ENCODE results near the gene ZNF227.
"Not testable (repeated sequence)": the region's sequence is repeated elsewhere in the genome, so short reads cannot be mapped to it uniquely, and the experiment has no call there.

The ZNF227 gene

DNA sequence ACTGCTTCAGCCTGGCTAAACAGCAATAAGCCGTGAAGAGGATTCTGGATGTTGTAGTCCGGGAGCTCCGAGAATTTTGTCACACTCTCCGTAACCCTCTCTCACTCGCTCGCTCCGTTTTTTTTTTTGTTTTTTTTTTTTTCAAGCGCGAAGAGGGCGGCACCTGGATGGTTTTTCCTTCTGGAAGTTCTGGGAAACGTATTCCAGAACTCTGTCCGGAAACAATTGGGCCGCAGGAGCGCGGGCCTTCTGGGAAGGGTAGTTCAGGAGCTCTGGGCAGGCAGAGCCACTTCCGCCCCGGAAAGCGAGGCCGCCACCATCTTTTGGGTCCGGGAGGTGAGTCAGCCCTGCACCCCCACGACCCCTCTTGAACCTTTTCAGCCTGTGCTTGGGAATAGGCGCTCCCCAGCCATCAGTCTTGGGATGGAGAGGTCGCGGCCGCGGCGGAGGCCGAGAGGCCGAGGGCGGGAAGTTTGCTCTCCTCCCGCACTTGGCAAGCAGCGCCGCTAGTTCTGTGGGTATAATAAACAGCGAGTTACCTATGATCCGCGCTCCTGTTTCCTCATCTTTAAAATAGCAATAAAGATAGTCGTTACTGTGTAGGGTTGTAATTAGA, at the start of gene ZNF227:
TSS of gene ZNF227 (plus strand) at position 283 of the 616 bp plus-strand sequence. CDS start 5,261 bp downstream, outside the sequence.
- peak; percentile 90 for DNase-seq (ENCODE audit: low spot score)

DNA sequence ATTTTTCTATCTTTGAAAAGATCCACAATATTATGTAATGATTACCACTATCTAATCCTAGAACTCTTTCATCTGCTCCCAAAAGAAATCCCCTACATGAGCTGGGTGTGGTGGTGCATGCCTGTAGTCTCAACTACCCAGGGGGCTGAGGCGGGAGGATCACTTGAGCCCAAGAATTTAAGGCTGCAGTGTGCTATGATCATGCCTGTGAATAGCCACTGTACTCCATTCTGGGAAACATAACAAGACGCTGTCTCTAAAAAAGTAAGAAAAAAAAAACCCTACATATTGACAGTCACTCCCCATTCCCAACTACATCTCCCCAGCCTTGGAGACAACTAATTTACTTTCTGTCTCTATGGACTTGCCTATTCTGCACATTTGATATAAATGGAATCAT, 48.5 kb upstream of the ZNF227 start:
- DNase-seq (ENCODE audit: low spot score), result no peak

DNA sequence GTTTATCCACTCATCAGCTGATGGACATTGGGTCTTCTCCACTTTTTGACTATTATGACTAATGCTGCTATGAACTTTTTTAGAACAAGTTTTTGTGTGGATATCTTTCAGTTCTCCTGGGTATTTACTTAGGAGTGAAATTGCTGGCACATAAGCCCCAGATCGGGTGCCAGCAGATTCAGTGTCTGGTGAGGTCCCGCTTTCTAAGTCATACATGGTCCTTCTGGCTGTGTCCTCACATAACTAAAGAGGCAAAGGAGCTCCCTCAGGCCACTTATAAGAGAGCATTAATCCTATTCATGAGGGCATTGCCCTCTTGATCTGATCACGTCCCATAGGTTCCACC, 48.0 kb upstream of the ZNF227 start:
- DNase-seq (ENCODE audit: low spot score), result no peak

DNA sequence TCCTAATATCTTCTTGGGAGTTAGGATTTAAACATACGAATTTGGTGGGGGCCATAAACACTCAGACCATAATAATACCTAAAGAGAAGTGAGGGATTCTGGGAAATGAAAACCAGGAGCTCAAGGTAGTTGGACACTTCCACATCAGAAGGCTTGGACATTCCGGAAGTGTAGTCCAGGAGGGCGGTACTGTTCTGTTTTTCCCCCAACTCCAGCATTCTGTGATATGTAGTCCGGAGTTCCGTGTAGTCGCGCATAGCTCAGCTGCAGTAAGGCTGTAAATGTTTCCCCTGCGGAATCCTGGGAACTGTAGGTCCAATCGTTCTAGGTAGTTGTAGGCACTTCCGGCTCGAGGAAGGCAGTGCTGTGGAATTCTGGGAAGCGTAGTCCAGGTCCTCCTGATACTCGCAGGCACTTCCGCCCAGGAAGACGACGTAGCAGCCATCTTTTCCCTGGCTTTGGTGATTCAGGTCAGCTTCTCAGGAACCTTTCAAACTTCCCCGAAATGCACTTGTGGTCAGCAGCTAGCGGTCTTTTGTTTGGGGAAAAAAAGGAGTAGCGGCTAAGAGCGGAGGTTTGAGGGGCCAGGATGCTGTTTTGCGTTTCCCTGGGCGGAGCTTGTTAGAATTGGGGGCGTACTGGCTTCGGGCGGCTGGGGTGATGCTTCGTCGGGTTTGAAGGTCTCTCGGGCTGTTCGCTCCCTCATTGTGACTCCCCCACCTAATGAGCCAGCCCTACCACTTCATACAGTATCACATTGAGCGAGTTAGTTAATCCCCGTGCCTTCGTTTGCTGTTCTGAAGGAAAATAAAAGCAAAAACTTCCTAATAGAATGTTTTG, 47.4 kb upstream of the ZNF227 start, which contains the start of gene ZNF226:
TSS of gene ZNF226 (plus strand) at position 428 of the 840 bp plus-strand sequence. CDS start 4,981 bp downstream, outside the sequence.
- DNase-seq (ENCODE audit: low spot score), result peak; percentile 99

DNA sequence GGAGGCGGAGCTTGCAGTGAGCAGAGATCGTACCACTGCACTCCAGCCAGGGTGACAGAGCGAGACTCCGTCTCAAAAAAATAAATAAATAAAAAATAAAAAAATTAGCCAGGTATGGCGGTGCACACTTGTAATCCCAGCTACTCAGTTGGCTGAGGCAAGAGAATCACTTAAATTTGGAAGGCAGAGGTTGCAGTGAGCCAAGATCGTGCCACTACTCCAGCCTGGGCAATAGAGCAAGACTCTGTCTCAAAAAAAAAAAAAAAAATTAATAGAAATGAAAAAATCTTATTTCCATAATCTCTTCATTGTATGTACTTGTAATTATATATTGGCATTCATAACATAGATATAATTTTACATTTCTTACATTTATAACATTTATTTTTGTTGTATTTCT, 41.7 kb upstream of the ZNF227 start:
- not testable (repeated sequence) for DNase-seq (ENCODE audit: low spot score)

DNA sequence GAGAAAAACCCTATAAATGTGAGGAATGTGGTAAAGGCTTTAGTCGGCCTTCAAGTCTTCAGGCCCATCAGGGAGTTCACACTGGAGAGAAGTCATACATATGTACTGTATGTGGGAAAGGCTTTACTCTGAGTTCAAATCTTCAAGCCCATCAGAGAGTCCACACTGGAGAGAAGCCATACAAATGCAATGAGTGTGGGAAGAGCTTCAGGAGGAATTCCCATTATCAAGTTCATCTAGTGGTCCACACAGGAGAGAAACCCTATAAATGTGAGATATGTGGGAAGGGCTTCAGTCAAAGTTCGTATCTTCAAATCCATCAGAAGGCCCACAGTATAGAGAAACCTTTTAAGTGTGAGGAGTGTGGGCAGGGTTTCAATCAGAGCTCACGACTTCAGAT, 35.7 kb upstream of the ZNF227 start:
- no peak for DNase-seq (ENCODE audit: low spot score)

DNA sequence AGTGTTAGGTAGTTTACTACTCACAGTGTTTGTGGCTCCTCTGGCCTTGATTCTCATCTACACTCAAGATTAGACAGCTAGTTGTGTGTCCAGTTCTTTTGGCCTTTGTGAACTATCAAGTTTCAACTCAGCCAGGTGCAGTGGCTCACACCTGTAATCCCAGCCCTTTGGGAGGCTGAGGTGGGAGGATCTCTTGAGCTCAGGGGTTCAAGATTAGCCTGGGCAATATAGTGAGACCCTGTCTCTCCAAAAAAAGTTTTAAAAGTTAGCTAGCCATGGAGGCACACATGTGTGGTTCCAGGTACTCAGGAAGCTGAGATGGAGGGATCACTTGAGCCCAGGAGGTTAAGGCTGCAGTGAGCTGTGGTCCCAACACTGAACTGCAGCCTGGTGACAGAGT, 31.4 kb upstream of the ZNF227 start:
- DNase-seq (ENCODE audit: low spot score), result no peak

DNA sequence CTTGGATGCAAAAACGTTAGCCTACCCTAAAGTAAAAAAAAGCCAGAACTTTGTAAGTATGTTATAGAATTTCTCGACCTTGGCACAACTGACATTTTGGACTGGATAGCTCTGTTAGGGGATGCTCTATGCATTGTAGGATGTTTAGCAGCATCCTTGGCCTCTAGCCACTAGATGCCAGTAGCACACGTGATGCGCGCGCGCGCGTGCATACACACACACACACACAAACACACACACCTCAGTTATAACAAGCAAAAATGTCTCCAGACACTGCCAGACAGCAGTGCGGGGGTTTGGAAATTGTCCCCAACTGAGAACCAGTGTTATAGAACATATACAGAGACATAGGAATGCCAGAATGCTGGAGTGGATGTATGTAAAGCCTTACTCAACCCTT, 30.2 kb upstream of the ZNF227 start:
- no peak for DNase-seq (ENCODE audit: low spot score)

DNA sequence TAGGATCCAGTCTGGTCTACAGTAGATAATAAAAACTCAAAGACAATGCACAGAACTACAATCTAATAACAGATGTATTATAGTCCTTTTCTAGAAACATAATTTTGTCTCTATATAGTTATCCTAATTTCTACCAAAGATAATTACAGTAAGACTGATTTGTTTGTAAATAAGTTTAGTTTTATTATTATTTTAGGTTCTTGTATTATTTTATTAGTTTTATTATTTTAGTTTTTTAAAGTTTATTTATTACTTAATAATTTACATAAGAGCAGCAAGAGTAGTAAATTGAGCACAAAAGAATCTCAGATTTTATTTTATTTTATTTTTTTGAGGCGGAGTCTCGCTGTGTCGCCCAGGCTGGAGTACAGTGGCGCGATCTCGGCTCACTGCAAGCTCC, 22.3 kb upstream of the ZNF227 start:
- no peak for DNase-seq (ENCODE audit: low spot score)

DNA sequence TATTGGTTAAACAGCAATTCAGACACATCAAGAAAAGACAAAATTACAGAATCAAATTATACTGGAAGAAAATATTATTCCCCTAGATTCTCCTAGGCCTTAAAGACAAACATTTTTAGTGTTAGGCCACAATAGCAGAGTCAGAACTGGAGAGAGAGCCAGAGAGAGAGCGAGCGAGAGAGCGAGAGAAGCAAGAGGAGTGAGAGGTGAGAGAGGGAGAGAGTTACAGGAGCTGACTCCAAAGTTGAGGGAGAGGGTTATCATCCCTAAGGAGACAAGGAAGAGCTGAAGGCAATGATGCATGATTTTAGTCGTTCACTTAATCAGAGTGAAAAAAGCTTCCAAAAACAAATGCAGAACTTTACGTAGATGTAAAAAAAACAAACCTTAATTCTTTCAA, 20.2 kb upstream of the ZNF227 start:
- DNase-seq (ENCODE audit: low spot score), result no peak

DNA sequence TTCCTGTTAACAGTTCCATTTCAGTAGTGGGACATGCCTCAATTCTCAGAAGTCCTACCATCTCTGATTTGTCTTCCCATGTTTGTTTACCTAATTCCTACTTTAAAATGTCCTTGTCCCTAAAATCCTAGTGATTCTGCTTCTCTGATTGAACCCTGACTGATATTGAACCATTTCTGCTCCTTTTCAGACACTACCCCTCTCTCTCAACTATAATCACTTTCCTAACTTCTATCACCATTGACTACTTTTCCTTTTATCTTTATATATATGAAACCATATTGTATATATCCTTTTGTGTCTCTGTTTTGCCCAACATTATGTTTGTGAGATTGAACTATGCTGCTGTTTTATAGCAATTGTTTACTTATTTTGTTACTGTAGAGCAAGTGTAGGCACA, 15.6 kb upstream of the ZNF227 start:
- no peak for DNase-seq (ENCODE audit: low spot score)

DNA sequence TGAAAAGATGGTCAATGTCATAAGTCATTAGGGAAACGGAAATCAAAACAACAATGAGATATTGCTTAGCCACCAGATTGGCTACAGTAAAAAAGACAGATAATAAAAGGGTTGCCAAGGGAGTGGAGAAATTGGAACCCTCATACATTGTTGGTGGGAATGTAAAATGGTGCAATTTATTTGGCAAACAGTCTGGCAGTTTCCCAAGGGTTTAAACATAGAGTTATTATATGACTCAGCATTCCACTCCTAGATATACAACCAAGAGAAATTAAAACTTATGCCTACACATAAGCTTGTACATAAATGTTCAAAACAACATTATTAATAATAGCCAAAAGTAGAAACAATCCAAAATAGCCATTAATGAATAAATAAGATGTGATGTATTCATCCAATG, 9.9 kb upstream of the ZNF227 start:
- no peak for DNase-seq (ENCODE audit: low spot score)

DNA sequence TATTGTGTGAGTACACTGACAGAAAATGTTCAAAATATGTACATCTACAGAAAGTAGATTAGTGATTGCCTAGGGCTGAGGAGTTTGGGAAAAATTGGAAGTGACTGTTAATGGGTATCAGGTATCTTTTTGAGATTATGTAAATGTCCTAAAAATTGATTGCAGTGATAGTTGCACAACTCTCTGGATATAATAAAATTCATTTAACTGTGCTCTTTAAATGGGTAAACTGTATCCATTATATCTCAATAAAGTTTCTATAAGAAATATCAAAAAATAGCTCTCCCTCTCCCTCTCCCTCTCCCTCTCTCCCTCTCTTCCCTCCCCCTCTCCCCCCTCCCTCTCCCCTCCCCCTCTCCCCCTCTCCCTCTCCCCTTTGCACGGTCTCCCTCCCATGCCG, 9.4 kb upstream of the ZNF227 start:
- DNase-seq (ENCODE audit: low spot score), result no peak

DNA sequence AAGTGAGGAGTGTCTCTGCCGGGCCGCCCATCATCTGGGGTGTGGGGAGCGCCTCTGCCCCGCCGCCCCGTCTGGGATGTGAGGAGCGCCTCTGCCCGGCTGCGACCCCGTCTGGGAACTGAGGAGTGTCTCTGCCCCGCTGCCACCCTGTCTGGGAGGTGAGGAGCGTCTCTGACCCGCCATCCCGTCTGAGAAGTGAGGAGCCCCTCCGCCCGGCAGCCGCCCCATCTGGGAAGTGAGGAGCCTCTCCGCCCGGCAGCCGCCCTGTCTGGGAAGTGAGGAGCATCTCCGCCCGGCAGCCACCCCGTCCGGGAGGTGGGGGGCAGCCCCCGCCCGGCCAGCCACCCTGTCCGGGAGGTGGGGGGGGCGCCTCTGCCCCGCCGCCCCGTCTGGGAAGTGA, 8.5 kb upstream of the ZNF227 start:
- not testable (repeated sequence) for DNase-seq (ENCODE audit: low spot score)

DNA sequence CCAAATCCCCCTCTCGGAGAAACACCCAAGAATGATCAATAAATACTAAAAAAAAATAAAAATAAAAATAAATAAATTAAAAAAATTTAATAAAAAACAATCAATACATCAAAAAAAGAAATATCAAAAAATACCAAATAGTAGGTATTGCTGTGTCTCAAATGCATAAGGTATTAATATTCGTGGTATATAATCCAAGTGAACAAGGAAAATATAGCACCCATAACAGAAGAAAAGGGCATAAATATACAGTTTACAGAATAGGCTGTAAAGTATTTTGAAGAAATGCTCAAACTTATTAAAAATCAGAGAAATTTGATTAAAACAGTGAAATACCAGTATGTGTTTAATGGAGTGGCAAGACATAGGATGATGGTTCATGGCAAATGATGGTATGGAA, 7.6 kb upstream of the ZNF227 start:
- DNase-seq (ENCODE audit: low spot score), result no peak

DNA sequence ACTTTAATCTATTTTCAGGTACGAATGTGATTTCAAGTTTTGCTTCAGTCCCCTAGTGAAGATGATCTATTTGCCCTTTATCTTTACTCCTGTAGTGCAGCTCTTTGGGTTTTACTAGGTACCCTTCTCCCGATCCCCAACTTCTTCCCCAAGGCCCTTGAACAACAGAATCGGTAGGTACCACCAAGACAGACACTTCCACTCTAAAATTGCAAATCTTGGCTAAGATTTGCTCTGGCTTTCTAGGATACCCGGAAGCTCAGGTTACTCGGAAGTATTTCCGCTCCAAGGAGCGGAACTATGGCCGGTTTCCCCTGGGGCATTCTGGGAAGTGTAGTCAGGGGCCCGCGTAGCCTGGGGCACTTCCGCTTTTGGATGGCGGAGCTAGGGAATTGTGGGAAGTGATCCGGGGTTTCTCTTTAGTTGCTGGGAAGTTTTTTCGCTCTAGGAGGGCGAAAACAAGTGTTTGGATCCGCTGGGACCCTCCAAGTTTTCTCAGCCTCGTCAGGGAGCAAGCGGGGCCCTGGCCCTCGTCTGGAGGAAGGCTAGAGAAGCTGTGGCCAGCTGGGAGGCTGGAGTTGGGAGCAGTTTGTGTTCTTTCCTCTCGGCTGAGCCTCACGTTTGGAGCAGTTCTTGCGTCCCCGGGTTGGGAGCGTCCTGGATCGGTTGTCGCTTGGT, 5.1 kb upstream of the ZNF227 start:
- peak; percentile 93 for DNase-seq (ENCODE audit: low spot score)

DNA sequence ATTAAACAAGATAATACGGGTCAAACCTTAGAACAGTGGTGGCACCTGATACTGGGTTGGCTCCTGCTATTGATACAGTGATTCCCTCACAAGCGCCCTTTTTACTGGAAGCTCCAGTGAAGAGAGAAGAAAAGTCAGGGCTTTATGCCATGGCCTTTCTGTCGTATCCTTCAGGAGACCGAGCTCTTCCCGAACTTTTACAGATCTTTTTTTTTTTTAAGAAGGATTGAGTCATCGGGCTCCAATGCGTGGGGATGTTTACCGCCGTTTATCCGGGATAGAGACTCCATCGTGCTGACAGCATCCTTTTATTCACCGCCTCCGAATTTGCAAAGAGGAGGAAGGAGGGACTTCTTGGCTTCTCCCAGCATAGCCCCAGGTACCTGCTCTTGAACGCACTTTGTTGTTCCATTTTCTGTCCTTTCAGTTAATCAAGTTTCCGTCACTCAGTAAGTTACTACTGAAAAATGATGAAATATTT, 574 bp downstream of the ZNF227 start:
- no peak for DNase-seq (ENCODE audit: low spot score)

DNA sequence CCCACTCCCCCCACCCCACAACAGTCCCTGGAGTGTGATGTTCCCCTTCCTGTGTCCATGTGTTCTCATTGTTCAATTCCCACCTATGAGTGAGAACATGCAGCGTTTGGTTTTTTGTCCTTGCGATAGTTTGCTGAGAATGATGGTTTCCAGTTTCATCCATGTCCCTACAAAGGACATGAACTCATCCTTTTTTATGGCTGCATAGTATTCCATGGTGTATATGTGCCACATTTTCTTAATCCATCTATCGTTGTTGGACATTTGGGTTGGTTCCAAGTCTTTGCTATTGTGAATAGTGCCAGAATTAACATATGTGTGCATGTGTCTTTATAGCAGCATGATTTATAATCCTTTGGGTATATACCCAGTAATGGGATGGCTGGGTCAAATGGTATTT, 7.6 kb downstream of the ZNF227 start:
- not testable (repeated sequence) for DNase-seq (ENCODE audit: low spot score)

DNA sequence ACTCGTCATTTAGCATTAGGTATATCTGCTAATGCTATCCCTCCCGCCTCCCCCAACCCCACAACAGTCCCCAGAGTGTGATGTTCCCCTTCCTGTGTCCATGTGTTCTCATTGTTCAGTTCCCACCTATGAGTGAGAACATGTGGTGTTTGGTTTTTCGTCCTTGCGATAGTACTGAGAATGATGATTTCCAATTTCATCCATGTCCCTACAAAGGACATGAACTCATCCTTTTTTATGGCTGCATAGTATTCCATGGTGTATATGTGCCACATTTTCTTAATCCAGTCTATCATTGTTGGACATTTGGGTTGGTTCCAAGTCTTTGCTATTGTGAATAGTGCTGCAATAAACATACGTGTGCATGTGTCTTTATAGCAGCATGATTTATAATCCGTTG, 8.4 kb downstream of the ZNF227 start:
- DNase-seq (ENCODE audit: low spot score), result not testable (repeated sequence)

DNA sequence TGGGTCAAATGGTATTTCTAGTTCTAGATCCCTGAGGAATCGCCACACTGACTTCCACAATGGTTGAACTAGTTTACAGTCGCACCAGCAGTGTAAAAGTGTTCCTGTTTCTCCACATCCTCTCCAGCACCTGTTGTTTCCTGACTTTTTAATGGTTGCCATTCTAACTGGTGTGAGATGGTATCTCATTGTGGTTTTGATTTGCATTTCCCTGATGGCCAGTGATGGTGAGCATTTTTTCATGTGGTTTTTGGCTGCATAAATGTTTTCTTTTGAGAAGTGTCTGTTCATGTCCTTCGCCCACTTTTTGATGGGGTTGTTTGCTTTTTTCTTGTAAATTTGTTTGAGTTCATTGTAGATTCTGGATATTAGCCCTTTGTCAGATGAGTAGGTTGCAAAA, 9.0 kb downstream of the ZNF227 start:
- DNase-seq (ENCODE audit: low spot score), result not testable (repeated sequence)

DNA sequence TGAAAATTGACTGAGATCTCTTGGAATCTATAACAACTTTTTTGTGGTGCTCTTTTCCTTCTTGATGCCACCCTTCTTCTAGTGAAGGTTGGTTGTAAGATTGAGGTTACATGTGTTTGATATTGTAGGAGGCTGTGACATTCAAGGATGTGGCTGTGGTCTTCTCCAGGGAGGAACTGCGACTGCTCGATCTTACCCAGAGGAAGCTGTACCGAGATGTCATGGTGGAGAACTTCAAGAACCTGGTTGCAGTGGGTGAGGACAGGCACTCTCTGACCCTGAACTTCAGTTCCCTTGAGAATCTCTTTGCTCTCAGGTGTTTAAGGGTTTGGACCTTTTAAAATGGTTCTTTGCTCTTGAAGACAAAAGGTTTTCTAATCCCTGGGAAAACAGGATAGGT, 16.0 kb downstream of the ZNF227 start:
- no peak for DNase-seq (ENCODE audit: low spot score)

DNA sequence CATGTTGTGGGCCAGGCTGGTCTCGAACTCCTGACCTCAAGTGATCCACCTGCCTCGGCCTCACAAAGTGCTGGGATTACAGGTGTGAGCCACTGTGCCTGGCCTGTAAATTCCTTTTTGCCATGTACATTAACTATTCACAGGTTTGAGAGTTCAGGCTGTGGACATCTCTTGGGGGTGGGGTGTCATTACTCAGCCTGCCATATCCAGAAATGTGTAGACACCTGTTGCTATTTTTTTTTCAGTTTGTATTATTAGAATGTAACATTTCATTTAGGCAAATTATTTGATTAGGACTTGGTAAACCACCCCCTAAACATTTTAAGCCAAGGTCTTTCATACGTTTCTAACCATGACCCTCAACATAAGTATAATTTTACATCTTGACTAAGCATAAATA, 20.5 kb downstream of the ZNF227 start:
- no peak for DNase-seq (ENCODE audit: low spot score)

DNA sequence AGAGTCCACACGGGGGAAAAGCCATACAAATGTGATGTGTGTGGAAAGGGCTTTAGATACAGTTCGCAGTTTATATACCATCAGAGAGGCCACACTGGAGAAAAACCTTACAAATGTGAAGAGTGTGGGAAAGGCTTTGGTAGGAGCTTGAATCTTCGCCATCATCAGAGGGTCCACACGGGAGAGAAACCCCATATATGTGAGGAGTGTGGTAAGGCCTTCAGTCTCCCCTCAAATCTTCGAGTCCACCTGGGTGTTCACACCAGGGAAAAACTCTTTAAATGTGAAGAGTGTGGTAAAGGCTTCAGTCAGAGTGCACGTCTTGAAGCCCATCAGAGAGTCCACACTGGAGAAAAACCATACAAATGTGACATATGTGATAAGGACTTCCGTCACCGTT, 24.1 kb downstream of the ZNF227 start:
- DNase-seq (ENCODE audit: low spot score), result no peak
